ENCODE measurements around the gene TMEM115.

GRCh38 chr3:50345586-50346234 lies 13.6 kb downstream of the TMEM115 start, which contains the start of gene ZMYND10:
- TF ChIP-seq CTCF (IDR thresholded peaks at IDR 0.05) (no peak), POLR2A (IDR thresholded peaks at IDR 0.05) (no peak)

All from prostate gland (tissue), 2 donors.